SK-N-SH treated with all-trans-retinoic acid at 6 μM for 48 hours (cell line): ENCODE results near the gene KIAA1755.

Experiments
- PATZ1 ChIP-seq: fragments of 250-450 bp; sonication (Bioruptor Pico); IDR thresholded peaks from 2 replicates; pipeline ENCODE4 v1.8.0; 2020; ENCODE audit warnings: mild to moderate bottlenecking, moderate library complexity, borderline replicate concordance
- TF ChIP-seq, protein P1 (sequence below): fragments of 250-450 bp; sonication (Bioruptor Pico); IDR thresholded peaks from 2 replicates; pipeline ENCODE4 v1.5.1; 2020; ENCODE audit warnings: low read depth, mild to moderate bottlenecking, moderate library complexity

GRCh38 chr20:38208088-38208487 lies 52.4 kb downstream of the KIAA1755 start:
- TF ChIP-seq PATZ1 (CRISPR knock-in tag) = no peak
- TF ChIP-seq, protein P1, sequence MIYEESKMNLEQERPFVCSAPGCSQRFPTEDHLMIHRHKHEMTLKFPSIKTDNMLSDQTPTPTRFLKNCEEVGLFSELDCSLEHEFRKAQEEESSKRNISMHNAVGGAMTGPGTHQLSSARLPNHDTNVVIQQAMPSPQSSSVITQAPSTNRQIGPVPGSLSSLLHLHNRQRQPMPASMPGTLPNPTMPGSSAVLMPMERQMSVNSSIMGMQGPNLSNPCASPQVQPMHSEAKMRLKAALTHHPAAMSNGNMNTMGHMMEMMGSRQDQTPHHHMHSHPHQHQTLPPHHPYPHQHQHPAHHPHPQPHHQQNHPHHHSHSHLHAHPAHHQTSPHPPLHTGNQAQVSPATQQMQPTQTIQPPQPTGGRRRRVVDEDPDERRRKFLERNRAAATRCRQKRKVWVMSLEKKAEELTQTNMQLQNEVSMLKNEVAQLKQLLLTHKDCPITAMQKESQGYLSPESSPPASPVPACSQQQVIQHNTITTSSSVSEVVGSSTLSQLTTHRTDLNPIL (CRISPR knock-in tag) = no peak
